ENCODE results near the gene SARS1. TPM values are rescaled to one million over a fixed set of nuclear protein-coding genes. Genes with fewer than 3 reads are reported as not detected.

Gene SARS1
- total and polyA plus RNA-seq, 2 of the 13 experiments (the other 11 are each of a cell fraction or from before 2014, with no cell fraction given), result 103 to 134 TPM

GRCh38 chr1:109282952-109283747, 69.4 kb downstream of the SARS1 start, which contains the start of gene PSRC1 (continued):
- TF ChIP-seq ZSCAN5A (CRISPR knock-in tag; IDR thresholded peaks at IDR 0.05; ENCODE audit: borderline replicate concordance) (peak; percentile 71; the same call in 1 of the 2 replicates), ZMAT5 (CRISPR knock-in tag; IDR thresholded peaks at IDR 0.05; ENCODE audit: borderline replicate concordance, low read depth) (no peak), TFDP2 (CRISPR knock-in tag; IDR thresholded peaks at IDR 0.05) (peak; percentile 58), POLR2G (IDR thresholded peaks at IDR 0.05; ENCODE audit: low read depth, low read length) (peak; percentile 86), ZBTB40 (IDR thresholded peaks at IDR 0.05) (no peak), ZBTB40 (CRISPR knock-in tag; IDR thresholded peaks at IDR 0.05) (peak; percentile 42; the same call in 1 of the 2 replicates), THRA (CRISPR knock-in tag; IDR thresholded peaks at IDR 0.05; ENCODE audit: borderline replicate concordance) (no peak), PHF21A (CRISPR knock-in tag; IDR thresholded peaks at IDR 0.05) (peak; percentile 72; the same call in 1 of the 2 replicates), MAFF (IDR thresholded peaks at IDR 0.05; ENCODE audit: low read depth, low read length) (no peak)
- TF ChIP-seq, protein P1, sequence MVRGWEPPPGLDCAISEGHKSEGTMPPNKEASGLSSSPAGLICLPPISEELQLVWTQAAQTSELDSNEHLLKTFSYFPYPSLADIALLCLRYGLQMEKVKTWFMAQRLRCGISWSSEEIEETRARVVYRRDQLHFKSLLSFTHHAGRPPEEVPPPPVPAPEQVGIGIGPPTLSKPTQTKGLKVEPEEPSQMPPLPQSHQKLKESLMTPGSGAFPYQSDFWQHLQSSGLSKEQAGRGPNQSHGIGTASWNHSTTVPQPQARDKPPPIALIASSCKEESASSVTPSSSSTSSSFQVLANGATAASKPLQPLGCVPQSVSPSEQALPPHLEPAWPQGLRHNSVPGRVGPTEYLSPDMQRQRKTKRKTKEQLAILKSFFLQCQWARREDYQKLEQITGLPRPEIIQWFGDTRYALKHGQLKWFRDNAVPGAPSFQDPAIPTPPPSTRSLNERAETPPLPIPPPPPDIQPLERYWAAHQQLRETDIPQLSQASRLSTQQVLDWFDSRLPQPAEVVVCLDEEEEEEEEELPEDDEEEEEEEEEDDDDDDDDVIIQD (CRISPR knock-in tag; IDR thresholded peaks at IDR 0.05; ENCODE audit: low read depth), result peak; percentile 76

Data from HepG2 (cell line).